GM06990 (cell line): Measurements from ENCODE around the gene LCN12.

Source experiments
- DNase-seq: peaks from one replicate; pipeline ENCODE4 v3.0.0-alpha.2; 2011; ENCODE audit not compliant: insufficient read length; ENCODE audit errors: extremely low read depth
- H3K27me3 ChIP-seq: replicated peaks from 2 replicates; pipeline ENCODE4 v1.6.0; 2011; ENCODE audit warnings: low read length; ENCODE audit not compliant: control insufficient read depth, insufficient read depth
- H3K36me3 ChIP-seq: 2 replicates; pipeline ENCODE4 v1.5.1; 2011; ENCODE audit warnings: low read length; ENCODE audit not compliant: control insufficient read depth, insufficient read depth
- H3K4me3 ChIP-seq: replicated peaks from 2 replicates; pipeline ENCODE4 v1.5.1; 2011; ENCODE audit warnings: low read depth, mild to moderate bottlenecking, control low read depth, low read length
- CTCF ChIP-seq: IDR thresholded peaks from 2 replicates; pipeline ENCODE4 v1.5.1; 2011; ENCODE audit warnings: low read length, control low read depth, mild to moderate bottlenecking, inconsistent platforms; ENCODE audit not compliant: insufficient read depth, poor library complexity, severe bottlenecking

LCN12 gene

GRCh38 chr9:136955202-136955942, 3.3 kb downstream of the LCN12 start:
- H3K4me3 ChIP-seq = no peak overlapping the region
- no peaks in the 10 kb centered on the region for H3K36me3 ChIP-seq
- H3K27me3 ChIP-seq = peaks cover 1% of the 10 kb centered on the region; the same call in 1 of the 2 replicates
- TF ChIP-seq CTCF = no peak
- no peak for DNase-seq

GRCh38 chr9:136955943-136956335, 3.9 kb downstream of the LCN12 start:
- DNase-seq = no peak
- H3K27me3 ChIP-seq = peaks cover 1% of the 10 kb centered on the region; the same call in 1 of the 2 replicates
- no peak overlapping the region for H3K4me3 ChIP-seq
- no peaks in the 10 kb centered on the region for H3K36me3 ChIP-seq
- no peak for TF ChIP-seq CTCF

GRCh38 chr9:136956604-136957003, 4.5 kb downstream of the LCN12 start:
- TF ChIP-seq CTCF = no peak
- DNase-seq = no peak
- no peak overlapping the region for H3K4me3 ChIP-seq

GRCh38 chr9:136957461-136957860, 5.4 kb downstream of the LCN12 start:
- no peak for TF ChIP-seq CTCF
- Histone ChIP-seq H3K4me3 (no peak overlapping the region), H3K27me3 (peaks cover 1% of the 10 kb centered on the region; the same call in 1 of the 2 replicates), H3K36me3 (no peaks in the 10 kb centered on the region)
- DNase-seq = no peak

More at GRCh38 chr9:136956604-136957003, 4.5 kb downstream of the LCN12 start:
- H3K27me3 ChIP-seq = peaks cover 1% of the 10 kb centered on the region; the same call in 1 of the 2 replicates
- no peaks in the 10 kb centered on the region for H3K36me3 ChIP-seq

GRCh38 chr9:136957901-136958300, 5.8 kb downstream of the LCN12 start:
- no peak for TF ChIP-seq CTCF
- no peak for DNase-seq
- H3K27me3 ChIP-seq = peaks cover 1% of the 10 kb centered on the region; the same call in 1 of the 2 replicates
- H3K36me3 ChIP-seq = no peaks in the 10 kb centered on the region
- no peak overlapping the region for H3K4me3 ChIP-seq

- TF ChIP-seq CTCF = no peak
- DNase-seq = no peak
- Histone ChIP-seq H3K4me3 (no peak overlapping the region), H3K36me3 (no peaks in the 10 kb centered on the region), H3K27me3 (peaks cover 1% of the 10 kb centered on the region; the same call in 1 of the 2 replicates)
Observed at GRCh38 chr9:136958473-136958872, 6.4 kb downstream of the LCN12 start.
